NCI-H128 (cell line): ENCODE results near the gene WDR36.
"Not testable (repeated sequence)": the region's sequence is repeated elsewhere in the genome, so short reads cannot be mapped to it uniquely, and the experiment has no call there.

Experiments used
- DNase-seq: peaks from one replicate; lab custom pipeline; 2025; ENCODE audit not compliant: unreplicated experiment; lab: John Stamatoyannopoulos, UW

Gene WDR36

DNA sequence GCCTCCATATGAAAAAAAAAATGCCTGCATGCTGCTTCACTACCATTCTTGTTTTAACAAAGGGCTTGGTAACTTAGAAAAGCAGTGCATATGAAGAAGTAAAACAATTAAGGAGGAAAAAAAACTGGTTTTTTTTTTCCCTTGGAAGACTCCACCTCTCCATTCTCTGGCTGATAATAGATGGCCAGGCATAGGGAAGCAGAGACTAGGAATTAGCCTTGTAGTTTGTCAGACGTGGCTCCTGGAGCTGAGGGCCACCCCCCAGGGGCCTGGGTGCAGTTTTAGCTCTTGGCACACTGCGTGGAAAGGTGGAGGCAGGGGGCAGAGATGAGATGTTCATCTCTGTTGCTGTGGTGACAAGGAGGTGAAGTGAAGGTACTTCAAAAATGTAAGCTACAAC is 42.7 kb downstream of the WDR36 start:
- DNase-seq: no peak

- no peak for DNase-seq
Measured at GRCh38 chr5:111135363-111135762, 43.2 kb downstream of the WDR36 start.

DNA sequence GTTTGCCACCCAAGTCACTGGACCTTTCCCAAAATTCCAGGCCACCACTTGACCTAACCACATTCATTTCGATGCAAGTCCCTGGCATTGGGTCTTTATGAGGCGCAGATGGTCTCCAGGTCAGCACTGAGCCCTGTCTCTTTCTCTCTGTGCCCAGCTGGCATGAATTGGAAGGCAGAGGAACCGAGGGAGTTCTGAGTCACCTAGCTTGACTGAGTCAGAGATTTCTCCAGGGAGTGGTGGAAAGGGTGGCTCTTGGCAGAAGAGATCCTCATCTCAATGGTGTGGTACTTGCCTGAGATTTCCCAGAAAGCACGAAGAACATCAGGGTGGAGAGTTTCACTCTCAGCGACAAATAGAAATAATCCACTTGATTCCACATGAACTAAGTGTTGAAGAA is 43.8 kb downstream of the WDR36 start:
- DNase-seq: no peak

DNA sequence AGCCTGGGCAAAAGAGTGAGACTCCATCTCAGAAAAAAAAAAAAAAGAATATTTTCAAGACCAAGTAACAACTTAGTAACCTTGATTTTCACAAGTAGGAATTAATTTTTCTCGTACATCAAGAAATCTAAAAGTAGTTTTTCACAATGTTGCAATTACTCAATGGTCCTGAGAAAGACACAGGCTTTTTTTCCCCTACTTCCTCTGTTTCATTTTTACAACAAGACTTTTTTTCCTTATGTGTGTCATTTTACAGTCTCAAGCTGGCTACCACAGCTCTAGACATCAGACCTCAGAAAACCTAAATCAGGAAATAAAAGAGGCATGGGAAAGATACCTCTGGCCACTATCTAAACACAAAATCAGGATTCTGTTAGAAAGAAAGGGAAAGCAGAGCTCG is 45.9 kb downstream of the WDR36 start:
- DNase-seq: no peak

DNA sequence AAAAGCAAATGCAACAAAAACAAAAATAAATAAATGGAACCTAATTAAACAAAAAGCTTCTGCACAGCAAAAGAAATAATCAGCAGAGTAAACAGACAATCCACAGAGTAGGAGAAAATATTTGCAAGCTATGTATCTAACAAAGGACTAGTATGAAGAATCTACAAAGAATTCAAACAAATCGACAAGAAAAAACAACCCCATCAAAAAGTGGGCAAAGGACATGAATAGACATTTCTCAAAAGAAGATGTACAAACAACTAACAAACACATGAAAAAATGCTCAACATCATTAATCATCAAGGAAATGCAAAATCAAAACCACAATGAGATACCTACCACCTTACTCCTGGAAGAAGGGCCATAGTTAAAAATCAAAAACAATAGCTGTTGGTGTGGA is 49.3 kb downstream of the WDR36 start:
- not testable (repeated sequence) for DNase-seq

GRCh38 chr5:111142932-111143331 is 50.8 kb downstream of the WDR36 start:
- DNase-seq: no peak

GRCh38 chr5:111143910-111144309 is 51.8 kb downstream of the WDR36 start:
- no peak for DNase-seq

DNA sequence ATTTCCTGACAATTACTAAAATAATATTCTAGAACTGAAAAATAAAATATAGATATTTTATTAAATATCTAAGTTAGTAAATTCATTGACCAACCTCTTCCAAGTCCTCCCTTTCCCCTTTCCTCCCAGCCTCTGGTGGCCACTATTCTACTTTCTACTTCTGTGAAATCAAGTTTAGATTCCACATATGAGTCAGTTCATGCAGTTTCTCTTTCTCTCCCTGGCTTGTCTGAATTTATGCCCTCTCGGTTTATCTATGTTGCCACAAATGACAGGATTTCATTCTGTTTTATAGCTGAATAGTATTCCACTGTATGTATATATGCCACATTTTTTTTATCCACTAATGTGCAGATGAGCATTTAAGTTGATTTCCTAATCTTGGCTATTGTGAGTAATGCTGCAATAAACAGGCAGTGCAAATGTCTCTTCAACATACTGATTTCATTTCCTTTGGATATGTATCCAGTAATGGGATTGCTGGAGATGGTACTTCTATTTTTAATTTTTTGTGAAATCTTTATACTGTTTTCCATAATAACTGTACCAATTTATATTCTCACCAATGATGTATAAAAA is 52.3 kb downstream of the WDR36 start:
- no peak for DNase-seq

DNA sequence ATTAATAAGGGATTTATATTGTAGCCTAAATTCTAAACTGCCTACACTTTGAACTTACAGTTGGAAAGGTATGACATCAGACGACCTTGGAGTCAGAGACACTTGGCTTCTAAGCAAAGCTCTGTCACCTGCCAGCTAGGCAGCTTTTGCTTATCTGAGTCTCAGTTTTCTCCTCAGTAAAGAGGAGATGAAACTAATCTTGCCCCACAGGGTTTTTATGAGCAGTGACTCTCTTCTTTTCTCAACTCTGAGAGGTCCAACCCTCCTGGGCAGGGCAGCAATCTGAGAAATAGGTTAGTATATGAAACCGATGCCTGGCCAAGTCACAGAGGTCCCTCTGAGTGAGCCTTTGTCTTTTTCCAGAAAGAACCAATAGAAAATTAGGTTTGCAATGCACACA is 53.9 kb downstream of the WDR36 start:
- no peak for DNase-seq

- no peak for DNase-seq
Measured at GRCh38 chr5:111147502-111147901, 55.4 kb downstream of the WDR36 start.

- no peak for DNase-seq
Measured at GRCh38 chr5:111151998-111152397, 59.9 kb downstream of the WDR36 start.

GRCh38 chr5:111153483-111153882 is 61.3 kb downstream of the WDR36 start:
- no peak for DNase-seq

- DNase-seq: no peak
Measured at GRCh38 chr5:111153945-111154344, 61.8 kb downstream of the WDR36 start.

DNA sequence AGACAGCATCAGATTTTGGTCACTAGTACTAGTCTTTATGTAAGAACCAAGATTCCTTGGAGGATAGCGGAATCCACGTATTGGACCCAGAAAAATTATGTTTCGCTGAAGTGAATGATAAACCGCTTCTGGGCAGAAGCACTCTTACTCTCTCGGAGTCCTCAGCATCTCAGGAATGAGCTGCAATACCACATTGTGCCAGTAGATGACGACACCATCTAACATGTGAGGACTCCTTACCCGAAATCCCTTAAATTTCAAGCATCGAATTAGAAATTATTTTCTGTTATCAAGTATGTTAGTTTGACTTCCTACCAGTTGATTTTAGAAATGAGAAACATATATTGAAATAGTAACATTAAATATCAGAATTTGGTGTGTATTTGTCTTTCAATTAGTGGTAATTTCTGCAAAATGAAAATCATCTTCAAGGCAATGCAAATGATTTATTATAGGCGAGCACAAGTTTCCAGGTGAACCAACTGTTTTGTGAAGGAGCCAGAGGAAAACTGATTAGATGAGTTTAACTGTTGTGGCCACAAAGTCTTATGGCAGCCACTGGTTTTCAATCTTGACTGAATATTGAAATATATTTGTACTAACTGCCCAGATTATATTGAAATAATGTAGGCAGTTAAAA is 66.1 kb downstream of the WDR36 start:
- DNase-seq: peak; percentile 69

DNA sequence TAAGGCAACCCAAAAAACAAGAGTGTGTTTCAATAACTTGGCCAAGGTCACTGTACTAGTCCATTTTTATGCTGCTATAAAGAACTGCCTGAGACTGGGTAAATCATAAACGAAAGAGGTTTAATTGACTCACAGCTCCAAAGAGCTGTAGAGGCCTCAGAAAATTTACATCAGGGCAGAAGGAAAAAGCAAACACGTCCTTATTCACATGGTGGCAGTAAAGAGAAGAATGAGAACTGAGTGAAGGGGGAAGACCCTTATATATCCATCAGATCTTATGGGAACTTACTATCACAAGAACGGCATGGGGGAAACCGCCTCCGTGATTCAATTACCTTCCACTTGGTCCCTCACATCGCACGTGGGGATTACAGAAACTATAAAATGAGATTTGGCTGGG is 67.7 kb downstream of the WDR36 start:
- DNase-seq: no peak

DNA sequence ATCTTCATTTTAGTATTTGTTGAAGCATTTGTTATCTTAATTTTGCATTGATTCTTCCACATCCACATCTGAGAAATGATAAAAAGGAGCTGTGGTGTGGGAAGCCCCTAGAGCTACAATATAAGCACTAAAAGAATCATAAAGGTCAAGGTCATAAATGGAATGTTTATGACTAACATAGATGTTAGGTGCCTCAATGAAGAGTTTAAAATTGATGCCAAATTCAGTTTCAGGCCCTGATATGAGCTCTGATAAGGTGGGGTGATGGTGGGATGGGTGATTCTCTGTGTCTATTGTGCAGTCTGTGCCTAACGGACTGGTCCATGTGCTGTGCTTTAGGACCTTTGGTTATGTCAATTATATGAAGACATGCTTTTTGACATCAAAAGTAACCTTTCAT is 70.9 kb downstream of the WDR36 start:
- DNase-seq: no peak

GRCh38 chr5:111165058-111165457 is 72.9 kb downstream of the WDR36 start:
- DNase-seq: no peak

- DNase-seq: no peak
Measured at GRCh38 chr5:111167551-111167950, 75.4 kb downstream of the WDR36 start.

DNA sequence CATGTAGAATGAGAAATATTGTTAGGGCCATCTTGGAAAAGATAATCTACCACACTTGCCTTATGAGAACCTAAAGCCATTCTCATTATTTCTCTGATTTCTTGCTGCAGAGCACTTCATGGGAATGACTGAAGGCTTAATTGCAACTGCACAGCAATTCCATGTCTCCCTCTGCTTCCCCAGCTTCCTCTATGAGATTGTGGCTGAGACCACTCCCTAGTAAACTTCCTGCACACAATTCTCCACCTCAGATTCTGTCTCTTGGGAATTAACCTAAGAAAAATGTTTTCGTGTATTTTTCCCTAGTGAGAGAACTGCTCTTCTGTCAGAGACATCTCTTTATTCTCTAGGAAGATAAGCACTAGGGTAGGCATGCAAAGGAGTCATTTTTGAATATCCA is 76.5 kb downstream of the WDR36 start:
- no peak for DNase-seq

- DNase-seq: no peak
Measured at GRCh38 chr5:111169269-111169668, 77.1 kb downstream of the WDR36 start.

DNA sequence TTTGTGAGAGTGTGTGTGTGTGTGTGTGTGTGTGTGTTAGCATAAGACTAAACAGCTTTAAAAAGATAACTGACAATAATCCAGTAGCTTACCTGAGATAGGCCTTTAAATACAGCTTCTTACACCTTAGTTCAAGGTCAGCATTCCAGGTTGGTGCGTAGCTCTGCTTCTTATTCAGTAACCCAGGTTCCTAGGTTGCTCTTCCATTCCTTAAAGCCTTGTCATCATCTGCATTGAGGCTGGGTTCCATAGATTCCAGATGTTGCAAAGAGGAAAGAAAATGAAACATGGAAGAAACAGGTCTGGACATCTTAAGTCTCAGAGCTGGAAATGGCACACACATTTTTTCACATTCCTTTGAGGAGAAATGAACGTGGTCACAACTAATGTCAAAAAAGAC is 78.1 kb downstream of the WDR36 start:
- no peak for DNase-seq

DNA sequence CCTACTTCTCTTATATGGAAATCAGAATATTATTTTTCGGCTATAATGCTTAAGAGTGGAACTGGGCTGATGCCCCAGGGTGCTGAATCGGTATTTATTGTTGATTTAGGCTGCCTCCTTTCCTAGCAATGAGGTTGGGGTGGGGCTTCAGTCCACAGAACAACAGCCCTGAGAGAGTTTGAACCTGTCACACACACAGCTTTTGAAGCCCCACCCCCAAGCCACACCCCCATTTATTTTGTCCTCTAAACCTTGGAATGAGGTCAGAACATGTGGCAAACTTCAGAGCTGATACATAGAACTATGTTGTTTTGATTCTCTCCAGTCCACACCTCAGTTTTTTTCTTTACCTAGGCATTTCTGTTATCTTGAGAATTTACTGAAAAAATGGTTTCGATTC is 80.4 kb downstream of the WDR36 start:
- DNase-seq: no peak

- DNase-seq: no peak
Measured at GRCh38 chr5:111173476-111173875, 81.3 kb downstream of the WDR36 start.
